ENCODE data around the gene C1QTNF8. TPM values are rescaled to one million over a fixed set of nuclear protein-coding genes. Genes with fewer than 3 reads are reported as not detected.

Gene C1QTNF8
- total RNA-seq, 2 experiments from 2014 or later, result not detected

- TF ChIP-seq EZH2phosphoT487 (IDR thresholded peaks at IDR 0.05; ENCODE audit: borderline replicate concordance, low read depth, low read length) (no peak), CTCF (conservative IDR thresholded peaks at IDR 0.05; ENCODE audit: low read length) (no peak)
- no peak for DNase-seq (ENCODE audit: low spot score)
- Histone ChIP-seq H3K4me1 (ENCODE audit: insufficient read depth, low read length, poor library complexity, severe bottlenecking) (no peaks in the 10 kb centered on the region), H2AFZ (ENCODE audit: low read length) (no peak overlapping the region), H3K4me2 (ENCODE audit: low read length) (no peak overlapping the region), H4K20me1 (ENCODE audit: insufficient read depth, low read length) (no peaks in the 10 kb centered on the region), H3K9me2 (ENCODE audit: insufficient read depth, low read length) (no peaks in the 10 kb centered on the region), H3K27ac (ENCODE audit: low read depth, low read length, poor library complexity, severe bottlenecking) (no peak overlapping the region), H3K79me2 (ENCODE audit: insufficient read depth, low read depth, low read length) (no peaks in the 10 kb centered on the region), H3K4me3 (ENCODE audit: low read depth, low read length, poor library complexity, severe bottlenecking) (no peak overlapping the region), H3K36me3 (ENCODE audit: insufficient read depth, low read length) (no peaks in the 10 kb centered on the region), H3K9me3 (ENCODE audit: low read length) (no peaks in the 10 kb centered on the region)
- ChIA-PET CTCF (ENCODE audit: unreplicated experiment) (no interaction called here), POLR2A (no interaction called here)
- intact Hi-C loops (cut with micrococcal nuclease; ENCODE audit: unreplicated experiment), result no loop called here
- BruUV-seq (replicated peaks), result no TSS peak
Observed at GRCh38 chr16:1038932-1039331, 57.1 kb downstream of the C1QTNF8 start.

Other genes starting within 250 kb of the C1QTNF8 start
- 5.8 and 17.0 TPM in 2 replicates for gene LMF1, start 125.3 kb downstream of the C1QTNF8 start, total RNA-seq (2014; rRNA removed; shearing (Covaris generic))
- 31.4 and 32.8 TPM in 2 replicates for gene LMF1, start 125.3 kb downstream of the C1QTNF8 start, total RNA-seq (2022)
- 0.82 and 0.85 TPM in 2 replicates for gene SOX8, start 114.5 kb downstream of the C1QTNF8 start, total RNA-seq (2014; rRNA removed; shearing (Covaris generic))
- gene SOX8, start 114.5 kb downstream of the C1QTNF8 start, total RNA-seq (2022), result 2.3 and 2.4 TPM in 2 replicates
- gene SSTR5, start 23.5 kb downstream of the C1QTNF8 start, total RNA-seq (2014; rRNA removed; shearing (Covaris generic)), result not detected in 2 replicates
- not detected in 2 replicates for gene SSTR5, start 23.5 kb downstream of the C1QTNF8 start, total RNA-seq (2022)
- gene CACNA1H, start 56.9 kb upstream of the C1QTNF8 start, total RNA-seq (2014; rRNA removed; shearing (Covaris generic)), result not detected in 2 replicates
- not detected in 2 replicates for gene CACNA1H, start 56.9 kb upstream of the C1QTNF8 start, total RNA-seq (2022)
- gene TPSG1, start 129.0 kb upstream of the C1QTNF8 start, total RNA-seq (2014; rRNA removed; shearing (Covaris generic)), result not detected in 2 replicates
- gene TPSG1, start 129.0 kb upstream of the C1QTNF8 start, total RNA-seq (2022), result not detected in 2 replicates
- not detected in 2 replicates for gene TPSB2, start 133.9 kb upstream of the C1QTNF8 start, total RNA-seq (2014; rRNA removed; shearing (Covaris generic))
- not detected in 2 replicates for gene TPSB2, start 133.9 kb upstream of the C1QTNF8 start, total RNA-seq (2022)
- gene TPSAB1, start 144.5 kb upstream of the C1QTNF8 start, total RNA-seq (2014; rRNA removed; shearing (Covaris generic)), result not detected in 2 replicates
- gene TPSAB1, start 144.5 kb upstream of the C1QTNF8 start, total RNA-seq (2022), result not detected in 2 replicates
- gene TPSD1, start 159.8 kb upstream of the C1QTNF8 start, total RNA-seq (2014; rRNA removed; shearing (Covaris generic)), result not detected in 2 replicates
- not detected in 2 replicates for gene TPSD1, start 159.8 kb upstream of the C1QTNF8 start, total RNA-seq (2022)
- 122 and 126 TPM in 2 replicates for gene UBE2I, start 213.4 kb upstream of the C1QTNF8 start, total RNA-seq (2014; rRNA removed; shearing (Covaris generic))
- 323 and 349 TPM in 2 replicates for gene UBE2I, start 213.4 kb upstream of the C1QTNF8 start, total RNA-seq (2022)
- gene BAIAP3, start 237.4 kb upstream of the C1QTNF8 start, total RNA-seq (2014; rRNA removed; shearing (Covaris generic)), result 2.9 and 6.3 TPM in 2 replicates
- 2.4 and 3.2 TPM in 2 replicates for gene BAIAP3, start 237.4 kb upstream of the C1QTNF8 start, total RNA-seq (2022)